Measurements from ENCODE around the gene ASNSD1.
"Not testable (repeated sequence)": the region's sequence is repeated elsewhere in the genome, so short reads cannot be mapped to it uniquely, and the experiment has no call there.

Gene ASNSD1

DNA sequence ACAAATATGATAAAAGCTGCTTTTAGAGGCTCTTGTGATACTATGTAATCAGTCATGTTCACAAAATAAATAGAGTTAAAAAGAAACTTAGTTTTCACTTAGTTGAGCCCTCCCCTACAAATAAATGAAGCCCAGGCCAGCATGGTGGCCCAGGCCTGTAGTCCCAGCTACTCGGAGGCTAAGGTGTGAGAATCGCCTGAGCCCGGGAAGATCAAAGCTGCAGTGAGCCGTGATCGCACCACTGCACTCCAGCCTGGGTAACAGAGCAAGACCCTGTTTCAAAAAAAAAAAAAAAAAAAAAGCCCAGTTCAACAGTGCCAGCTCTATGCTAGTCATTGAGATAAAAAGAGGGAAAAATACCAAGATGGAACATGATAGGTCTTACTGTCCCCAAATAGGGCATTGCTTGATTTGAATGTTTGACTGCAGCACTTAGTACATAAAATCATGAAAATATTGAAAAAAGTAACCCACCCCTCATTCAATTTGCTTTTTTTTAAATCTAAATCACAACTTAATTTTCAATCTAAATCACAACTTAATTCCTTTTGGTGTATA lies 1.5 kb downstream of the ASNSD1 start:
- peak overlapping the region; percentile 47 to 70 for H3K4me3 ChIP-seq (ENCODE audit: low read depth in 1 of 2, low read length in 2 of 2)
- H3K27ac ChIP-seq (ENCODE audit: low read length), result peak overlapping the region; percentile 83
- H3K9ac ChIP-seq (ENCODE audit: low read depth, low read length), result peak overlapping the region; percentile 80
- H3K27me3 ChIP-seq (ENCODE audit: insufficient read depth, low read length, poor library complexity), result no peaks in the 10 kb centered on the region
- H3K79me2 ChIP-seq (ENCODE audit: insufficient read depth, low read length), result peaks cover 57% of the 10 kb centered on the region
- ATAC-seq (ENCODE audit: insufficient read depth, low read depth), result no peak
- peaks cover 13% of the 10 kb centered on the region; the same call in 1 of the 2 replicates for H4K20me1 ChIP-seq (ENCODE audit: insufficient read depth, low read length)
- H3K4me2 ChIP-seq (ENCODE audit: insufficient read depth, low read length), result peak overlapping the region; percentile 96
- H3K36me3 ChIP-seq (ENCODE audit: insufficient read depth, low read length), result peaks cover 31% of the 10 kb centered on the region
- peaks cover 57% of the 10 kb centered on the region for H3K4me1 ChIP-seq (ENCODE audit: insufficient read depth, low read length)
- DNase-seq, result peak; percentile 40
- H3K9me3 ChIP-seq (ENCODE audit: insufficient read depth, low read length, severe bottlenecking), result no peaks in the 10 kb centered on the region
- no peak overlapping the region for H2AFZ ChIP-seq (ENCODE audit: low read depth, low read length)
- TF ChIP-seq CTCF (IDR thresholded peaks at IDR 0.05; ENCODE audit: borderline replicate concordance, extremely low read depth, low read length, poor library complexity, severe bottlenecking), result no peak

GRCh38 chr2:189663319-189663718 lies 2.1 kb downstream of the ASNSD1 start:
- H2AFZ ChIP-seq (ENCODE audit: low read depth, low read length); H3K9me3 ChIP-seq (ENCODE audit: insufficient read depth, low read length, severe bottlenecking); ATAC-seq (ENCODE audit: insufficient read depth, low read depth); DNase-seq; H3K27me3 ChIP-seq (ENCODE audit: insufficient read depth, low read length, poor library complexity): not testable (repeated sequence)
- Histone ChIP-seq H3K79me2 (ENCODE audit: insufficient read depth, low read length) (peaks cover 57% of the 10 kb centered on the region), H4K20me1 (ENCODE audit: insufficient read depth, low read length) (peaks cover 13% of the 10 kb centered on the region; the same call in 1 of the 2 replicates), H3K36me3 (ENCODE audit: insufficient read depth, low read length) (peaks cover 37% of the 10 kb centered on the region), H3K9ac (ENCODE audit: low read depth, low read length) (peak overlapping the region; percentile 34), H3K4me1 (ENCODE audit: insufficient read depth, low read length) (peaks cover 51% of the 10 kb centered on the region), H3K4me2 (ENCODE audit: insufficient read depth, low read length) (peak overlapping the region; percentile 96), H3K4me3 (ENCODE audit: low read depth in 1 of 2, low read length in 2 of 2) (peak overlapping the region in 1 of 2 experiments; percentile 29; a peak in 1 of 4 replicates), H3K27ac (ENCODE audit: low read length) (0 out of 2 replicates have a peak overlapping the region, but pooled peaks have one; percentile 11)

DNA sequence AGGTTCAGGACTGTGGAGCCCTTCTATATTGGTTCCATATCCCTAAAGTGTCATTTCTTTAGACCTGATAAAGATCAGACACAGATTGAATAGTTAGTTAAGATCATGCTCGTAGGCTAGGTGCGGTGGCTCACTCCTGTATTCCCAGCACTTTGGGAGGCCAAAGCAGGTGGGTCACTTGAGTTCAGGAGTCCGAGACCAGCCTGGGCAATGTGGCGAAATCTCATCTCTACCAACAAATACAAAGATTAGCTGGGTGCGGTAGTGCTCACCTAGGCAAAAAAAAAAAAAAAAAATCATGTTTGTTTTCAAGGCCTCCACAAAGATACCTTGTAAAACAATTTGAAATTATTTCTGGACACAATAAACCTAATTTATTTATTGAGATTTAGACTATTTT lies 8.7 kb downstream of the ASNSD1 start:
- Histone ChIP-seq H2AFZ (ENCODE audit: low read depth, low read length) (no peak overlapping the region), H3K79me2 (ENCODE audit: insufficient read depth, low read length) (peaks cover 28% of the 10 kb centered on the region), H3K27ac (ENCODE audit: low read length) (no peak overlapping the region), H3K9ac (ENCODE audit: low read depth, low read length) (no peak overlapping the region), H4K20me1 (ENCODE audit: insufficient read depth, low read length) (peaks cover 13% of the 10 kb centered on the region; the same call in 1 of the 2 replicates), H3K9me3 (ENCODE audit: insufficient read depth, low read length, severe bottlenecking) (no peaks in the 10 kb centered on the region), H3K36me3 (ENCODE audit: insufficient read depth, low read length) (peaks cover 91% of the 10 kb centered on the region), H3K27me3 (ENCODE audit: insufficient read depth, low read length, poor library complexity) (no peaks in the 10 kb centered on the region), H3K4me3 (ENCODE audit: low read depth in 1 of 2, low read length in 2 of 2) (no peak overlapping the region), H3K4me2 (ENCODE audit: insufficient read depth, low read length) (no peak overlapping the region), H3K4me1 (ENCODE audit: insufficient read depth, low read length) (peaks cover 3% of the 10 kb centered on the region; the same call in 1 of the 2 replicates)
- no peak for DNase-seq
- ATAC-seq (ENCODE audit: insufficient read depth, low read depth), result no peak
- TF ChIP-seq EZH2 (IDR thresholded peaks at IDR 0.05; ENCODE audit: borderline replicate concordance, low read depth, low read length, severe bottlenecking) (no peak), CTCF (IDR thresholded peaks at IDR 0.05; ENCODE audit: borderline replicate concordance, extremely low read depth, low read length, poor library complexity, severe bottlenecking) (no peak)

GRCh38 chr2:189673661-189674373 lies 12.6 kb downstream of the ASNSD1 start:
- TF ChIP-seq EZH2 (IDR thresholded peaks at IDR 0.05; ENCODE audit: borderline replicate concordance, low read depth, low read length, severe bottlenecking), result no peak
- no peak for TF ChIP-seq CTCF (IDR thresholded peaks at IDR 0.05; ENCODE audit: borderline replicate concordance, extremely low read depth, low read length, poor library complexity, severe bottlenecking)
- Histone ChIP-seq H3K4me1 (ENCODE audit: insufficient read depth, low read length) (no peaks in the 10 kb centered on the region), H4K20me1 (ENCODE audit: insufficient read depth, low read length) (no peaks in the 10 kb centered on the region), H3K9me3 (ENCODE audit: insufficient read depth, low read length, severe bottlenecking) (no peaks in the 10 kb centered on the region), H3K27ac (ENCODE audit: low read length) (no peak overlapping the region), H3K4me2 (ENCODE audit: insufficient read depth, low read length) (no peak overlapping the region), H3K36me3 (ENCODE audit: insufficient read depth, low read length) (peaks cover 77% of the 10 kb centered on the region), H3K27me3 (ENCODE audit: insufficient read depth, low read length, poor library complexity) (no peaks in the 10 kb centered on the region), H3K4me3 (ENCODE audit: low read depth in 1 of 2, low read length in 2 of 2) (no peak overlapping the region), H2AFZ (ENCODE audit: low read depth, low read length) (no peak overlapping the region), H3K79me2 (ENCODE audit: insufficient read depth, low read length) (peaks cover 7% of the 10 kb centered on the region; the same call in 1 of the 2 replicates), H3K9ac (ENCODE audit: low read depth, low read length) (no peak overlapping the region)
- no peak for DNase-seq
- ATAC-seq (ENCODE audit: insufficient read depth, low read depth), result no peak
